ENCODE data around the gene PRH2. TPM values are rescaled to one million over a fixed set of nuclear protein-coding genes. Genes with fewer than 3 reads are reported as not detected.

PRH2 gene
- total RNA-seq, 1 experiment from 2014 or later: not detected

DNA sequence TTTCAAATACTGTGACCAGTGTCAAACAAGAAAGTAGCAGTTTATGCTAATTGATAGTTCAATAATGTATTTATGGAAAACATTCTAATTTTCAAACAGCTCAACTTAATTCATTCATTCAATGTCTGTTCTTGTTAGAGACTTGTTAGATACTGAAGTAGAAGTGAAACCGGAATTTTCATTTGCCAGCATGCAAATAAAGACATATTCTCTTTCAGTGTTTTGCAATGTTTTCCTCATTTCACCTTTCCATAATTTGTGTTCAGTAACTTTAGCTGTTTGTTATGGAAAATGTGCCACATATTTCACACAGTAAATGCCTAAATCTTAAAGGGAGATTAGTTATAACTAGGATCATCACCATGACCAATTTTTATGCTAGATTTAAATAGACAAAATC, 36.4 kb downstream of the PRH2 start:
- no peak overlapping the region for H3K4me2 ChIP-seq (ENCODE audit: low read depth, low read length, poor library complexity, severe bottlenecking)
- no peaks in the 10 kb centered on the region for H4K20me1 ChIP-seq (ENCODE audit: insufficient read depth, low read depth, low read length)
- no peaks in the 10 kb centered on the region for H3K27me3 ChIP-seq (ENCODE audit: low read length)
- peaks cover 3% of the 10 kb centered on the region; the same call in 1 of the 2 replicates for H3K79me2 ChIP-seq (ENCODE audit: low read length)
- no peak overlapping the region for H2AFZ ChIP-seq (ENCODE audit: low read length)
- H3K27ac ChIP-seq (ENCODE audit: low read length): no peak overlapping the region
- no peaks in the 10 kb centered on the region for H3K9me3 ChIP-seq (ENCODE audit: low read length)
- no peak overlapping the region for H3K9ac ChIP-seq (ENCODE audit: low read length)
- H3K9me2 ChIP-seq (replicated peaks; ENCODE audit: insufficient read depth, low read length): no peaks in the 10 kb centered on the region
- H3K36me3 ChIP-seq (ENCODE audit: insufficient read depth, low read length): no peaks in the 10 kb centered on the region
- H3K4me1 ChIP-seq (ENCODE audit: low read length): peaks cover 7% of the 10 kb centered on the region
- H3K4me3 ChIP-seq (ENCODE audit: low read length): no peak overlapping the region
- no peak for DNase-seq

DNA sequence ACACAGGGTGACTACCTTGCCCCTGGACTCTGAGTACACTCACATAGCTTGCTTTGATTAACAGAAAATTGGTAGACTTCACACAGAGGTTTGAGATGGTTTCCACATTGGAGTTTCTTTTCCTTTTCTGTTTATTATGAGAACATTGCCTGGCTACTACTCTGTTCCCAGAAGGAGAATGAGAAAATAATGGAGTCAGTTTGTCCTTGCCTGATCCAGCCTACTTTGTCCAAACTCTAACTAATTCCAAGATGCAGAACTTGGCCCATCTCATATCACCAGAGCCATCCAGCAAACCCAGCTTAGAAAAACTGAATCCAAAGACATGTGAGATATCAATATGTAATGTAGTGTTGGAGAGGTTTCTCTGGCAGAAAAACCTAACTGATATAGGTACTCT, 37.3 kb downstream of the PRH2 start:
- Histone ChIP-seq H3K27ac (ENCODE audit: low read length) (no peak overlapping the region), H3K79me2 (ENCODE audit: low read length) (peaks cover 3% of the 10 kb centered on the region; the same call in 1 of the 2 replicates), H3K9me3 (ENCODE audit: low read length) (no peaks in the 10 kb centered on the region), H3K9ac (ENCODE audit: low read length) (no peak overlapping the region), H3K36me3 (ENCODE audit: insufficient read depth, low read length) (no peaks in the 10 kb centered on the region), H3K4me2 (ENCODE audit: low read depth, low read length, poor library complexity, severe bottlenecking) (no peak overlapping the region), H3K27me3 (ENCODE audit: low read length) (no peaks in the 10 kb centered on the region), H3K4me3 (ENCODE audit: low read length) (no peak overlapping the region), H4K20me1 (ENCODE audit: insufficient read depth, low read depth, low read length) (no peaks in the 10 kb centered on the region), H3K9me2 (replicated peaks; ENCODE audit: insufficient read depth, low read length) (no peaks in the 10 kb centered on the region), H3K4me1 (ENCODE audit: low read length) (no peaks in the 10 kb centered on the region), H2AFZ (ENCODE audit: low read length) (no peak overlapping the region)
- no peak for DNase-seq

DNA sequence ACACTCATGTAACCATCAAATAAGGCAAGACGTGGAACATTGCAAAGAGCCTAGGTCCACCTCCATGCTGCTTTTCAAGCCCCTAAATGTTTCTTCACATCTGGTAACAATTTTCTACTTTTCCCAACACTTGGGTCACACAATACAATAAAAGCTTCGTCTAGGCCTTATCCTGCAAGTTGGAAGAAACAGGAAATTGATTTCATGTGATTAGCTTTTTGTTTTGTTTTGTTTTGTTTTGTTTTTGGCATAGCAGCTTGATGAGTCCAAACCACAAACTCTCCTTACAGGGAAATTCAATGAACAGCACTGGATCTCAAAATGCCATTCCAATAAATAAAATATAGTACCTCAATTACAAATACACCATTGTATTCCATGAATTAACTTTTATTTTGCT, 38.4 kb downstream of the PRH2 start:
- H3K4me2 ChIP-seq (ENCODE audit: low read depth, low read length, poor library complexity, severe bottlenecking): no peak overlapping the region
- H3K9me3 ChIP-seq (ENCODE audit: low read length): no peaks in the 10 kb centered on the region
- no peaks in the 10 kb centered on the region for H3K4me1 ChIP-seq (ENCODE audit: low read length)
- H3K79me2 ChIP-seq (ENCODE audit: low read length): peaks cover 6% of the 10 kb centered on the region; the same call in 1 of the 2 replicates
- no peaks in the 10 kb centered on the region for H3K36me3 ChIP-seq (ENCODE audit: insufficient read depth, low read length)
- no peaks in the 10 kb centered on the region for H3K9me2 ChIP-seq (replicated peaks; ENCODE audit: insufficient read depth, low read length)
- no peak overlapping the region for H3K27ac ChIP-seq (ENCODE audit: low read length)
- no peak overlapping the region for H3K9ac ChIP-seq (ENCODE audit: low read length)
- no peak overlapping the region for H2AFZ ChIP-seq (ENCODE audit: low read length)
- H3K4me3 ChIP-seq (ENCODE audit: low read length): no peak overlapping the region
- H4K20me1 ChIP-seq (ENCODE audit: insufficient read depth, low read depth, low read length): no peaks in the 10 kb centered on the region
- H3K27me3 ChIP-seq (ENCODE audit: low read length): no peaks in the 10 kb centered on the region
- DNase-seq: no peak

DNA sequence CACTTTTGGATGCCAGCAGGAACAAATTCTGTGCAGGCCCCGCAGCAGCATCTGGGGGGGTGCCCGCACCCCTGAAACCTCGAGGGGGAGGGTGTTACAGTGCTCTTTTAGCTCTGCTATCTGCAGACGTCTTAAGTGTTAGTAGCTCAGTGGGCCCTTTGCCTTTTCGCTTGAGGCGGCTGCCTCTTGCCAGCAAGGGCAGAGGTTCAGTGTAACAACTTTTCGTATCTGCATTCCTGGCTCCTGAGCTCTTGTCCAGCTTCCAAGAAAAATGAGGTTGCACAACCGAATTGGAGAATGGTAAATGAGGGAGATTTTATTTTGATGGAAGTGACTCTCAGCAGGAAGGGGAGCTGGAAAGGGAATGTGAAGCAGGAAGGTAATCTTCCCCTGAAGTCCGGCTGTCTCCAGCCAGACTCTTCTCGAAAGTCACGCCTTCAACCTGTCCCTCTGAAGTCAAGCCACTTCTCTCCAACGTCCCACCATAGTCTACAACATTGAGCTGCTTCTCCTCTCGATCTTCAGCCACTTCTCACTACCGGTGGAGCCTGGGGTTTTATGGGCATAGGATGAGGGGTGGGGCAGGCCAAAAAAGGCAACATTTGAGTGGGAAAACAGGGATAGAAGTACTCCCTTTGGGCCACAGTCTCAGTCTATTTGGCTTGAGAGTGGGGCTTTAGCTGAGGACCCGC, 39.9 kb downstream of the PRH2 start:
- Histone ChIP-seq H3K9me3 (ENCODE audit: low read length) (no peaks in the 10 kb centered on the region), H3K79me2 (ENCODE audit: low read length) (peaks cover 14% of the 10 kb centered on the region), H3K4me2 (ENCODE audit: low read depth, low read length, poor library complexity, severe bottlenecking) (no peak overlapping the region), H3K4me3 (ENCODE audit: low read length) (no peak overlapping the region), H3K27ac (ENCODE audit: low read length) (no peak overlapping the region), H3K36me3 (ENCODE audit: insufficient read depth, low read length) (peaks cover 5% of the 10 kb centered on the region; the same call in 1 of the 2 replicates), H3K4me1 (ENCODE audit: low read length) (no peaks in the 10 kb centered on the region), H3K9ac (ENCODE audit: low read length) (no peak overlapping the region), H2AFZ (ENCODE audit: low read length) (no peak overlapping the region), H3K9me2 (replicated peaks; ENCODE audit: insufficient read depth, low read length) (no peaks in the 10 kb centered on the region), H4K20me1 (ENCODE audit: insufficient read depth, low read depth, low read length) (no peaks in the 10 kb centered on the region), H3K27me3 (ENCODE audit: low read length) (no peaks in the 10 kb centered on the region)
- no peak for DNase-seq

- Histone ChIP-seq H3K4me1 (ENCODE audit: low read length) (no peaks in the 10 kb centered on the region), H2AFZ (ENCODE audit: low read length) (no peak overlapping the region), H3K79me2 (ENCODE audit: low read length) (peaks cover 68% of the 10 kb centered on the region), H3K9me2 (replicated peaks; ENCODE audit: insufficient read depth, low read length) (no peaks in the 10 kb centered on the region), H4K20me1 (ENCODE audit: insufficient read depth, low read depth, low read length) (no peaks in the 10 kb centered on the region), H3K4me3 (ENCODE audit: low read length) (no peak overlapping the region), H3K27me3 (ENCODE audit: low read length) (no peaks in the 10 kb centered on the region), H3K36me3 (ENCODE audit: insufficient read depth, low read length) (peaks cover 5% of the 10 kb centered on the region; the same call in 1 of the 2 replicates), H3K9me3 (ENCODE audit: low read length) (no peaks in the 10 kb centered on the region), H3K4me2 (ENCODE audit: low read depth, low read length, poor library complexity, severe bottlenecking) (no peak overlapping the region), H3K9ac (ENCODE audit: low read length) (no peak overlapping the region), H3K27ac (ENCODE audit: low read length) (no peak overlapping the region)
- no peak for DNase-seq
Measured at GRCh38 chr12:10974965-10975364, 45.9 kb downstream of the PRH2 start.

DNA sequence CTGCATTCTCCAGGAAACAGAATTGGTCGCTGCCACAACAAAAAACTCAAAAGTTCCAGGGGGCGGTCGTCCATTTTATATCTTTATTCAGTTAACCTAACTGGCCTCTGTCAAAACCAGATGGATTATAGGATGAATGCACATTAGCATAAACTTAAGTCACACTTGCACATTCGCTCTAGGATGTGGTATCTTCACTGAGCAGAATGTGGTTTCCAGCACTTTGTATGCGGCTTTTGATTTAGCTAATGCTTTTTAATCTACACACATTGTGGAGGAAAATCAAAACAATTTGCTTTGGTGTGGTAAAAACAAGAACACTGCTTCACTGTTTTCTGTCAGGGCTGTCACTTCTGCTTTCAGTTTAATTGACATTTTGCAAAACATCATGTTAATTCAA, 53.2 kb downstream of the PRH2 start:
- Histone ChIP-seq H2AFZ (ENCODE audit: low read length) (no peak overlapping the region), H3K4me1 (ENCODE audit: low read length) (no peaks in the 10 kb centered on the region), H3K9me2 (replicated peaks; ENCODE audit: insufficient read depth, low read length) (no peaks in the 10 kb centered on the region), H3K27me3 (ENCODE audit: low read length) (no peaks in the 10 kb centered on the region), H3K79me2 (ENCODE audit: low read length) (peaks cover 23% of the 10 kb centered on the region), H3K9me3 (ENCODE audit: low read length) (no peaks in the 10 kb centered on the region), H4K20me1 (ENCODE audit: insufficient read depth, low read depth, low read length) (no peaks in the 10 kb centered on the region), H3K4me2 (ENCODE audit: low read depth, low read length, poor library complexity, severe bottlenecking) (no peak overlapping the region), H3K9ac (ENCODE audit: low read length) (no peak overlapping the region), H3K27ac (ENCODE audit: low read length) (no peak overlapping the region), H3K36me3 (ENCODE audit: insufficient read depth, low read length) (no peaks in the 10 kb centered on the region), H3K4me3 (ENCODE audit: low read length) (no peak overlapping the region)
- DNase-seq: no peak

Other genes with a start within 250 kb of the PRH2 start
- not detected in 2 replicates for gene YBX3, start 205.9 kb upstream of the PRH2 start, total RNA-seq (2014; rRNA removed; shearing (Covaris generic); ENCODE audit: low replicate concordance)
- gene TAS2R7, start 126.6 kb upstream of the PRH2 start, total RNA-seq (2014; rRNA removed; shearing (Covaris generic); ENCODE audit: low replicate concordance): 0.47 TPM in 1 of 2 replicates, not detected in the other
- gene TAS2R8, start 122.0 kb upstream of the PRH2 start, total RNA-seq (2014; rRNA removed; shearing (Covaris generic); ENCODE audit: low replicate concordance): 0.52 TPM in 1 of 2 replicates, not detected in the other
- 0.19 TPM in 1 of 2 replicates, not detected in the other for gene TAS2R9, start 119.1 kb upstream of the PRH2 start, total RNA-seq (2014; rRNA removed; shearing (Covaris generic); ENCODE audit: low replicate concordance)
- gene TAS2R10, start 102.9 kb upstream of the PRH2 start, total RNA-seq (2014; rRNA removed; shearing (Covaris generic); ENCODE audit: low replicate concordance): 1.5 and 7.3 TPM in 2 replicates
- 5.7 and 12.7 TPM in 2 replicates for gene PRR4, start 79.8 kb upstream of the PRH2 start, total RNA-seq (2014; rRNA removed; shearing (Covaris generic); ENCODE audit: low replicate concordance)
- 27.7 and 64.5 TPM in 2 replicates for gene PRH1, start 45.0 kb upstream of the PRH2 start, total RNA-seq (2014; rRNA removed; shearing (Covaris generic); ENCODE audit: low replicate concordance)
- gene TAS2R13, start 19.7 kb upstream of the PRH2 start, total RNA-seq (2014; rRNA removed; shearing (Covaris generic); ENCODE audit: low replicate concordance): 3.2 and 8.9 TPM in 2 replicates
- 3.9 and 12.6 TPM in 2 replicates for gene TAS2R14, start 10.0 kb downstream of the PRH2 start, total RNA-seq (2014; rRNA removed; shearing (Covaris generic); ENCODE audit: low replicate concordance)
- 3.9 and 12.0 TPM in 2 replicates for gene TAS2R50, start 57.7 kb downstream of the PRH2 start, total RNA-seq (2014; rRNA removed; shearing (Covaris generic); ENCODE audit: low replicate concordance)
- gene TAS2R20, start 69.1 kb downstream of the PRH2 start, total RNA-seq (2014; rRNA removed; shearing (Covaris generic); ENCODE audit: low replicate concordance): 4.0 and 18.2 TPM in 2 replicates
- 3.5 and 16.4 TPM in 2 replicates for gene TAS2R19, start 93.4 kb downstream of the PRH2 start, total RNA-seq (2014; rRNA removed; shearing (Covaris generic); ENCODE audit: low replicate concordance)
- 9.5 and 18.0 TPM in 2 replicates for gene TAS2R31, start 102.2 kb downstream of the PRH2 start, total RNA-seq (2014; rRNA removed; shearing (Covaris generic); ENCODE audit: low replicate concordance)
- gene TAS2R46, start 133.1 kb downstream of the PRH2 start, total RNA-seq (2014; rRNA removed; shearing (Covaris generic); ENCODE audit: low replicate concordance): 0.83 and 6.3 TPM in 2 replicates
- gene TAS2R43, start 163.1 kb downstream of the PRH2 start, total RNA-seq (2014; rRNA removed; shearing (Covaris generic); ENCODE audit: low replicate concordance): 0.90 and 7.6 TPM in 2 replicates
- 6.0 and 13.9 TPM in 2 replicates for gene TAS2R30, start 205.4 kb downstream of the PRH2 start, total RNA-seq (2014; rRNA removed; shearing (Covaris generic); ENCODE audit: low replicate concordance)
- 4.9 and 9.0 TPM in 2 replicates for gene SMIM10L1, start 242.0 kb downstream of the PRH2 start, total RNA-seq (2014; rRNA removed; shearing (Covaris generic); ENCODE audit: low replicate concordance)